NCI-H460 (cell line): ENCODE results near the gene AFDN. TPM values are rescaled to one million over a fixed set of nuclear protein-coding genes. Genes with fewer than 3 reads are reported as not detected.

Experiments used
- DNase-seq: peaks from one replicate; pipeline ENCODE4 v3.0.0-alpha.2; 2016; ENCODE audit warnings: low read depth; ENCODE audit errors: extremely low read depth
- total RNA-seq: library from RNA; depleted of rRNA; stranded (reverse); fragments of >200 nt; shearing (Covaris generic); gene quantifications from 2 replicates; pipeline ENCODE4 v1.2.3, GENCODE V29; 2014

Gene AFDN
- total RNA-seq, 1 experiment from 2014 or later = 37.0 TPM

DNA sequence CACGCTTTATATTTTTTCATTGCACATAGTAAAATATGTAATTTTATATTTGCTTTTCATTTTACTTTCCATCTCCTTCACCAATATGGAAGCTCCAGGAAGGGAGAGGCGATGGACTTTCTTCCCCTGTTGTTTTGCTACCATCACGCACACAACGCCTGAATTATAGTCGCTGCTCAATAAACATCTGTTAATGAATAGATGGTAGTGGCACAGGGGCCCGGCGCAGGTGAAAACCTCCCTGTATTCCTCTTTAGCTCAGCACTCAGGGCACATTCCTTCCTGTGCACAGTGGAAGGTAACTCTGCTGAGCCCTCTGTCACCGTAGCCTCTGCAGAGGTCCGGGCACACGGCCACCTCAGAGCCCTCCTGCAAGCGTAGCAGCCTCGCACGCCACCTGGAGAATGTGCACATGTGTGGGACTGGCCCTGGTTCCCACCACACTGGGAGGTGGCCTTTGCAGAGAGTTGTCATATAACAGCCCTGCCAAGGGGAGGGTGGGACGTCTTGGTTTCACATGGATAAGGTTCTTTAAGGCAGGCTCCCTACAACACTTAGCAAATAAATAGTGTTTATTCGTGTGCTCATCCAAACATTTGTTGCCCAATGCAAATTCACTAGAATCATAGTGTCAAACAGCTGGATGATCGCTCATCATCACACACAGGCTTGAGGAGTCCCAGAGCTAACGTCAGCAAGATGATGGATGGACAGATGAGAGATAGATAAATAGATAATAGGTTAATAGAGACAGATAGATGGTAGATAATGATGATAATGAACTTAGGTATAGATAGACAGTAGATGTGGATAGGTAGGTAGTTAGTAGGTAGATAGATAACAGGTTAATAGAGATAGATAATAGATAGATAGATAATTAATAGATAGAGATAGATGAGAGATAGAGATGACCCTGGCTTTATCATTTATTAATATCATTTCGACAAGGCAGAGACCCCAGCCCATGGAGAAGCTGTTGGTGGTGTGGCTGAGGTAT, 32.3 kb upstream of the AFDN start:
- no peak for DNase-seq

- no peak for DNase-seq
Observed at GRCh38 chr6:167795321-167795811, 31.3 kb upstream of the AFDN start.

DNA sequence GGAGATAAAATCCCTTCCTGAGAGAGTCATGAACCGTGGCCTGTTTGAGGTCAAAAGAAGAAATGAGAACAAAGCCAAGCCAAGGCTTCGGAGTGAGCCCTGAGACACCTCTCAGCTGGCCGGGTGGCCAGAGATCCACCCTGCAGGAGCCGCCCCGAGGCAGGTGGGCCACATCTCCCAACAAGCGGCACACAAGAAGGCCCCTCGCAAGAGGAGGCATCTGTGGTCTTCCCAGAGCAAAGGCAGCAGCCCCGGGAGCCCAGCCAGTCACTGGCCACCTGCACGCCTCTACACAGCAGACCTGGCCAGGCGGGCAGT, 30.9 kb upstream of the AFDN start:
- DNase-seq = no peak

- DNase-seq = no peak
Observed at GRCh38 chr6:167796192-167796981, 30.3 kb upstream of the AFDN start.

GRCh38 chr6:167797011-167797471, 29.7 kb upstream of the AFDN start:
- no peak for DNase-seq

DNA sequence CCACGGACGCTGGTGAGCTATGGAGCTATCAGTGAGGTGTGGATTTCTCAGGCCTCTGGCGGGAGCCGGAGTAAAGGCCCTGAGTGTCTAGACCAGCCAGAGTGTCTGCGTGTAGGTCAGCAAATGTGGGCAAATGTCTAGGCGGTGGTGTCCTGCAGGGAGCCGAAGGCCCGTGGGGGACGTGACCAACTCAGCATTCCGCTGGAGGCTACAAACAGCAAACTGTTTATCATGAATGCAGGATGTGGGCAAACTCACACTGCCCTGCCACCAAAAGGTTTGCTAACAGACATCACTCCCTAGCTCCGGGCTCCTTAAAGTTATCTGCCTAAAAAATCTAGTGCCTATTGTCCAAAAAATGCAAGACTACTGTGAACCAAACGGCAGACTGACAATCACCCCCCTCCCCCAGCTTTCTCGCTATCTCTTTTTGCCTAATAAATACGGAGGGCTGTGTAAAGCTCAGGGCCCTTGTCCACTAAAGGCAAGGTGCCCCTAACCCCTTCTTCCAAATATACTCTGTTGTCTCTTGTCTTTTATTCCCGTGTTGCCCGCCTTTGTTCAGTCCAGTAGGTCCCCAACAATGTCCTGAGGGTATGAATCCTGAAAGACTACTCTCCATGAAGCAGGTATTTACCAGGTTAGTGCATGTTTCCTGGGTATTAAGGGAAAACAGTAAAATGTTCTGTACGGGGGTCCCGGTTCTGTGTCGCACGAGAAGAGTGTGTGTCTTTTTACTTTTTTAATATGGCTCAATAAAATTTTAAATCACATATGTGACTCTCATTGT, 29.0 kb upstream of the AFDN start:
- DNase-seq = no peak

DNA sequence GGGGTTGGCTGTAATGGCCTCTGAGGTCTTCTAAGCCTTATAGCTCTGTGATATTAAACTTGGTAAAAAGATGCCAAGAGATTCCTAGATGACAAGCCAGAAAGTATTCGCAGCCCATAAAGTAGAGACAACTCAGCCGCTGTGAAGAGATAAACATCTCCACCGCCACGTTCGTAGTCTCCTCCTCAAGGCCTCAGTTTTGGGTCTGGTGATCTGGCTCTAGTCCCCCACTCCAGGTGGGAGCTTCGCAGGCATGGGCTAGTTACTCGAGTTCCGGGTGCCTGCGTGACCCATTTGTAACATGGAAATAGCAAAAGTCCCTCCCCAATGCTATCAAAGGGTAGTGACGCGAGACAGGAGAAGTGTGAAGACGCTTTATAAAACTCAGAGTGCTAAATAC, 28.3 kb upstream of the AFDN start:
- DNase-seq = no peak

DNA sequence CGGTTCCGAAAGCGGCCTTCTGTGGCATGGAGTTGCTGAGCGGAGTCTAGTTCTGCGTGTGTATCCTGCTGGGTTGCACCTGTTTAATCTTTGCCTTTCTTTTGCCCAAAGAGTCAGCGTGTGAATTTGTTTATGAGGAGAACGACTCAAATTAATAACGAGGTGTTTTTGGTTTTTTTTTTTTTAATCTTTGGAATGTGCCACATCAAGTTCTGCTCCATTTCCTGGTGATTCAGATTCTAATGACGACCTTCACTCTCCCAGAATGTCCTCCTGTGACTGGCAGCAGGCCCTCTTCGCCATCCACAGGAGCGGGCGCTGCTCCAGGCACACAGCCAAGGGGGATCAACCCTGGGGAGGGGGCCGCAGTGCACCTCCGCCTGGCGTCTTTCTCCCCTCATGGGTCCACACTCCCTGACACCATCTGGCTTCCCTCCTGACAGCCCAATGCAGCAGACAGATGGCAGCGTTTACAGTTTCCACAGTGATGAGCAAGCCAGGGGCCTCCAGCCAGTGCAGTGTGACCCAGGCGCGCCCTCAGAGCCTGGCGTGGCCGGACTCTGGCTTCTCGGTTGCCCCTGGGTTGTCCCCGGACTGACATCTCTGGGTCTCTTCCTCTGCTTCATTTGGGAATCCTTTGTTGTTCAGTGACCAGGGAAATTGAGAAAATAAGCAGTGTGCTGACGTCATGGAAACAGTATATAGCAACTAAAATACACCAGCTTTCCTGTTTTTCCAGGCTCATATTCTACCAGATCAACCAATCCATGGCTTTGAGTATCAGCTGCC, 27.5 kb upstream of the AFDN start:
- no peak for DNase-seq

DNA sequence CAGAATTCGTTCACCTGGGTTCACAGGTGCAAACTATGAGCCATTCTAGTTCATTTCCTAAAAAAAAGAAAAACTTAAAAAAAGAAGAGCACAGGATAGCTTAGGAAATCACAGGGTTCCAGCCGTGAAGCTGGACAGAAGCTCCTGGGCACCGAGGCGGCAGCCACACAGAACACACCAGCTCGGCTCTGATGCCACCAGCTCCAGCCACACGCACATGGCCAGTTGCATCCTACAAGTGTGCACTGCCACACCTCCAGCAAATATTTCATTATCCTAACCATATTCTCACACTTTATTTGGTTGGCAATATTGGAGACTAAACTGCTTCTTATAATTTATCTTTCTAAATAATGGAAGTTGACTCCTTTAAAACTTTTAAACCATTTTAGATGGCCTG, 26.2 kb upstream of the AFDN start:
- no peak for DNase-seq

DNA sequence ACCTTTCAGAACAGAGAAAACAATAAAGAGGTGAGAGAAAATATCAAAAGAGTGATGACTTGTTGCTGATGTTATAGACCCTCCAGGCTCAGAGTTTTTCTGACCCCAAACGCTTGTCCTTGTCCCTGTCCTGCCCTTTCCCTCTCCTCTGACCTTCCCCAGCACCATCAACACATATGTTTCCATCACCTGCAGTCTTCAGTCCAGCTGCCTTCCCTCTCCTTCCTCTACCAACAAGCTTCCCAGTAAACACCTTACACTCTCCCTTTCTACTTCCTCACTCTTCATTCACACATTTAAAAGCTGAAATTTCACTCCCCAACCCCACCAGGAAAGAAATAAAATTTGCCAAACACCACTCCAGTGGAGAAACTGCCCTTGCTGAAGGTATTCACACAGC, 25.4 kb upstream of the AFDN start:
- no peak for DNase-seq

GRCh38 chr6:167802339-167802738, 24.4 kb upstream of the AFDN start:
- DNase-seq = no peak

- no peak for DNase-seq
Observed at GRCh38 chr6:167803816-167804215, 22.9 kb upstream of the AFDN start.

- no peak for DNase-seq
Observed at GRCh38 chr6:167804281-167805013, 22.3 kb upstream of the AFDN start.

DNA sequence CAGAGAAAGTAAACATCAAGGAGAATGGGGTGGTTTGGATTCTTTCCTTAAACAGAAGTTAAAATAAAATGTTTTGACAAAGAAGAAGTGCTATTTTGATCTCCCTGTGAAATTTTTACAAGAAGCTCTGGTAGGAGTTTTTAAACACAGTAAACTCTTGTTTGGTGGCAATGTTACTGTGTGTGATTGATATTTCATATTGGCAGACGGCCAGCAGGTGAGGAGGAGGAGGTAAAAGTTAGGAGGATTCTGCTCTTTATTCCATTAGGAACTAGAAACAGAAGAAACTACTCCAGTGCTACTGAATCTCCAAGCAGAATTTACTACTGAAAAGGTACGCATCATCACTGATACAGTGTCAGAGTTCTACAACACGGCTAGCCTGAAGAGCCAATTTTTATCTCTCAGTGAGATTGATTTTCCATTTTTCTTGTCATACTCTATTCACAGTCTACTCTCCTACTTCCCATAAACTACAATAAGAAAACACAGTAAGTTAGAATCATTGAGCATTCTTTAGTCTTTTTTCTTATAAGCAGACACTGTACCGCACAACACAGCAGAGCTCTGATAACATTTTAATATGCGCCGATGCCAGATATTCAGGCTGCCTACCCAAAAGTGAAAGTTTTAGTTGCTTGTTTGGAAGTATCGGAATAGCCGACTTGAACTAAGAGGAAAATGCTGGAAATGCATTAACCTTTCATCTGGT, 21.2 kb upstream of the AFDN start:
- no peak for DNase-seq

- DNase-seq = no peak
Observed at GRCh38 chr6:167806061-167806700, 20.5 kb upstream of the AFDN start.

DNA sequence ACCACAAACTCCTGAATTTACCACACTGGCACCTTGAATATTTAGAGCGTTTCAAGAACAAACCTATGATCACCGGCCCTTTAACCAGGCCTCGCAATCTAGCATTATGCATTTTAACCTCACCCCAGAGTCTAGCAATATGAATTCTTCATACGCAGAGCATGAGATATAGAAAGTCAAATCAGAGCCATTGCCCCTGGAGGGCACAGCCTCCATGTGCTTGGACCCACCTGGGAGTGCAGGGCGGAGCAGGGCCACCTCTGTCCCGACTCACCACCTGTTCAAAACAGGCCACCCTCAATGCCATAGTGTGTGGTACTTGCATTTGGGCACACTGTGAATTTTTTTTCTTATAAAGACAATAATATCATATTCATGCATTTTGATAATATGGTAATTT, 19.5 kb upstream of the AFDN start:
- DNase-seq = no peak

- DNase-seq = no peak
Observed at GRCh38 chr6:167807756-167808155, 19.0 kb upstream of the AFDN start.

GRCh38 chr6:167811040-167811439, 15.7 kb upstream of the AFDN start:
- no peak for DNase-seq
